HG02798 (cell line): ENCODE measurements around the gene HIPK3.
A peak's percentile ranks its signal among the peaks of the same experiment; 100 is the strongest.
"Not testable (repeated sequence)": the region's sequence is repeated elsewhere in the genome, so short reads cannot be mapped to it uniquely, and the experiment has no call there.

Source experiments
- ATAC-seq: cut with Tn5 transposase; IDR thresholded peaks from one replicate; pipeline ENCODE4 v1.9.1; 2021; ENCODE audit warnings: mild to moderate bottlenecking; ENCODE audit not compliant: unreplicated experiment, poor library complexity

The HIPK3 gene

GRCh38 chr11:33294224-33294623 lies 37.0 kb downstream of the HIPK3 start:
- ATAC-seq, result no peak

- ATAC-seq, result no peak
Measured at GRCh38 chr11:33294797-33295196, 37.6 kb downstream of the HIPK3 start.

GRCh38 chr11:33296695-33297094 lies 39.5 kb downstream of the HIPK3 start:
- no peak for ATAC-seq

- no peak for ATAC-seq
Measured at GRCh38 chr11:33303541-33303940, 46.4 kb downstream of the HIPK3 start.

GRCh38 chr11:33306821-33307220 lies 49.6 kb downstream of the HIPK3 start:
- not testable (repeated sequence) for ATAC-seq

- no peak for ATAC-seq
Measured at GRCh38 chr11:33307984-33308383, 50.8 kb downstream of the HIPK3 start.

GRCh38 chr11:33309118-33309517 lies 51.9 kb downstream of the HIPK3 start:
- no peak for ATAC-seq

- no peak for ATAC-seq
Measured at GRCh38 chr11:33310720-33311500, 53.7 kb downstream of the HIPK3 start.

- no peak for ATAC-seq
Measured at GRCh38 chr11:33311680-33312079, 54.5 kb downstream of the HIPK3 start.

- ATAC-seq, result no peak
Measured at GRCh38 chr11:33315822-33316221, 58.6 kb downstream of the HIPK3 start.

- no peak for ATAC-seq
Measured at GRCh38 chr11:33317662-33318061, 60.5 kb downstream of the HIPK3 start.

- no peak for ATAC-seq
Measured at GRCh38 chr11:33320016-33320813, 63.0 kb downstream of the HIPK3 start.

- ATAC-seq, result no peak
Measured at GRCh38 chr11:33320814-33321330, 63.7 kb downstream of the HIPK3 start.

GRCh38 chr11:33321422-33321821 lies 64.2 kb downstream of the HIPK3 start:
- no peak for ATAC-seq

GRCh38 chr11:33323421-33323820 lies 66.2 kb downstream of the HIPK3 start:
- ATAC-seq, result no peak

GRCh38 chr11:33324302-33324985 lies 67.3 kb downstream of the HIPK3 start:
- ATAC-seq, result peak; percentile 67

- ATAC-seq, result no peak
Measured at GRCh38 chr11:33325451-33325850, 68.3 kb downstream of the HIPK3 start.

- ATAC-seq, result peak; percentile 70
Measured at GRCh38 chr11:33329705-33330329, 72.6 kb downstream of the HIPK3 start.

GRCh38 chr11:33333816-33334215 lies 76.6 kb downstream of the HIPK3 start:
- no peak for ATAC-seq

GRCh38 chr11:33334627-33335026 lies 77.4 kb downstream of the HIPK3 start:
- no peak for ATAC-seq
